ENCODE data around the gene SGCD.

Gene SGCD

DNA sequence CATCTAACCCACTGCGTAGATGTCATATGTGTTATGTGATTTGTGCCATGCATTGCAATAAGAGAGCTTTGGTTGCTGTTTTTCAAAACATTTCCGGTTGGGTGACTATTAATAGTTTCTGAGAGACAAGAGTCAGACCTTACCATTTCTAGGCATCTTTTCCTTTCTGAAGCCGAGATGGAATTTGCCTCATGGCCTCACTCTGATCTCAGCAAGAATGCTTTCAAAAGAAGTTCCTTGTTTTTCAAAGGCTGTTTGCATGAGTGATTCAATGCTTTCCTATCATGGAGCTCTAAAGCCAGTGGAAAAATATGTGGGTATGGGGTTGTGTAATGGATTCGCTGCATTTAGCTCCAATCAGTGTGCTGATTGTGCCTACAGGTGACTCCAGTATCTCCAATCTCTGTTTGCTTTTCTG lies 320.1 kb downstream of the SGCD start:
- POLR2A ChIA-PET = no interaction called here
- CTCF ChIA-PET = interaction anchor here (0.5 to 0.6 kb wide), 2 partner anchors 329 to 1156 kb away, joined by 4 to 6 read pairs; no protein-coding TSS in a partner anchor
- TF ChIP-seq EGR2 (tag by site-specific recombination; IDR thresholded peaks at IDR 0.05; ENCODE audit: low read depth) = no peak
- no peak for TF ChIP-seq MEIS1 (CRISPR knock-in tag; IDR thresholded peaks at IDR 0.05; ENCODE audit: borderline replicate concordance)
- no peak for TF ChIP-seq ZIC2 (tag by site-specific recombination; IDR thresholded peaks at IDR 0.05)
- no peak for TF ChIP-seq OSR2 (tag by site-specific recombination; IDR thresholded peaks at IDR 0.05)

DNA sequence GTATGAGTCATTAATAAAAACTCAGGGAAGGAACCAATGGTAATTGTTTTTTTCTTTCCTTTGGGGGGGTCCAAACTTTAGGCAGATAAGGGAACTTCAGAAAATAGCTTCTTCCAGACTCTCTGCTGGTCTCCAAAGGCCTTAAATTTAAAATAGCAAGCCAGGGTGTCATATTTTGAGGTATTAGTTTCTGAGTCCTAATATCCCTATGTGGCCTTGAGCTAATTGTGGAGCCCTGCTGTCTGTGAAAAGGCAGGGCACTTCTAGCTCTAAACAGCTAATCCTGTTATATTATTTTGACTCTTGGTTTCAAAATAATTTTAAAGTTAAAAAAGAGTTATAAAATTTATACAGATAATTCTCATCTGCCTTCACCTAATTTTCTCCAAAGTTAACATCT lies 327.5 kb downstream of the SGCD start:
- POLR2A ChIA-PET = no interaction called here
- TF ChIP-seq REPIN1 (tag by site-specific recombination; IDR thresholded peaks at IDR 0.05; ENCODE audit: low read depth) = no peak
- TF ChIP-seq ZNF138 (tag by site-specific recombination; IDR thresholded peaks at IDR 0.05; ENCODE audit: borderline replicate concordance) = no peak
- TF ChIP-seq, protein P1, sequence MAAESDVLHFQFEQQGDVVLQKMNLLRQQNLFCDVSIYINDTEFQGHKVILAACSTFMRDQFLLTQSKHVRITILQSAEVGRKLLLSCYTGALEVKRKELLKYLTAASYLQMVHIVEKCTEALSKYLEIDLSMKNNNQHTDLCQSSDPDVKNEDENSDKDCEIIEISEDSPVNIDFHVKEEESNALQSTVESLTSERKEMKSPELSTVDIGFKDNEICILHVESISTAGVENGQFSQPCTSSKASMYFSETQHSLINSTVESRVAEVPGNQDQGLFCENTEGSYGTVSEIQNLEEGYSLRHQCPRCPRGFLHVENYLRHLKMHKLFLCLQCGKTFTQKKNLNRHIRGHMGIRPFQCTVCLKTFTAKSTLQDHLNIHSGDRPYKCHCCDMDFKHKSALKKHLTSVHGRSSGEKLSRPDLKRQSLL (tag by site-specific recombination; IDR thresholded peaks at IDR 0.05) = no peak
- TF ChIP-seq, protein P2, sequence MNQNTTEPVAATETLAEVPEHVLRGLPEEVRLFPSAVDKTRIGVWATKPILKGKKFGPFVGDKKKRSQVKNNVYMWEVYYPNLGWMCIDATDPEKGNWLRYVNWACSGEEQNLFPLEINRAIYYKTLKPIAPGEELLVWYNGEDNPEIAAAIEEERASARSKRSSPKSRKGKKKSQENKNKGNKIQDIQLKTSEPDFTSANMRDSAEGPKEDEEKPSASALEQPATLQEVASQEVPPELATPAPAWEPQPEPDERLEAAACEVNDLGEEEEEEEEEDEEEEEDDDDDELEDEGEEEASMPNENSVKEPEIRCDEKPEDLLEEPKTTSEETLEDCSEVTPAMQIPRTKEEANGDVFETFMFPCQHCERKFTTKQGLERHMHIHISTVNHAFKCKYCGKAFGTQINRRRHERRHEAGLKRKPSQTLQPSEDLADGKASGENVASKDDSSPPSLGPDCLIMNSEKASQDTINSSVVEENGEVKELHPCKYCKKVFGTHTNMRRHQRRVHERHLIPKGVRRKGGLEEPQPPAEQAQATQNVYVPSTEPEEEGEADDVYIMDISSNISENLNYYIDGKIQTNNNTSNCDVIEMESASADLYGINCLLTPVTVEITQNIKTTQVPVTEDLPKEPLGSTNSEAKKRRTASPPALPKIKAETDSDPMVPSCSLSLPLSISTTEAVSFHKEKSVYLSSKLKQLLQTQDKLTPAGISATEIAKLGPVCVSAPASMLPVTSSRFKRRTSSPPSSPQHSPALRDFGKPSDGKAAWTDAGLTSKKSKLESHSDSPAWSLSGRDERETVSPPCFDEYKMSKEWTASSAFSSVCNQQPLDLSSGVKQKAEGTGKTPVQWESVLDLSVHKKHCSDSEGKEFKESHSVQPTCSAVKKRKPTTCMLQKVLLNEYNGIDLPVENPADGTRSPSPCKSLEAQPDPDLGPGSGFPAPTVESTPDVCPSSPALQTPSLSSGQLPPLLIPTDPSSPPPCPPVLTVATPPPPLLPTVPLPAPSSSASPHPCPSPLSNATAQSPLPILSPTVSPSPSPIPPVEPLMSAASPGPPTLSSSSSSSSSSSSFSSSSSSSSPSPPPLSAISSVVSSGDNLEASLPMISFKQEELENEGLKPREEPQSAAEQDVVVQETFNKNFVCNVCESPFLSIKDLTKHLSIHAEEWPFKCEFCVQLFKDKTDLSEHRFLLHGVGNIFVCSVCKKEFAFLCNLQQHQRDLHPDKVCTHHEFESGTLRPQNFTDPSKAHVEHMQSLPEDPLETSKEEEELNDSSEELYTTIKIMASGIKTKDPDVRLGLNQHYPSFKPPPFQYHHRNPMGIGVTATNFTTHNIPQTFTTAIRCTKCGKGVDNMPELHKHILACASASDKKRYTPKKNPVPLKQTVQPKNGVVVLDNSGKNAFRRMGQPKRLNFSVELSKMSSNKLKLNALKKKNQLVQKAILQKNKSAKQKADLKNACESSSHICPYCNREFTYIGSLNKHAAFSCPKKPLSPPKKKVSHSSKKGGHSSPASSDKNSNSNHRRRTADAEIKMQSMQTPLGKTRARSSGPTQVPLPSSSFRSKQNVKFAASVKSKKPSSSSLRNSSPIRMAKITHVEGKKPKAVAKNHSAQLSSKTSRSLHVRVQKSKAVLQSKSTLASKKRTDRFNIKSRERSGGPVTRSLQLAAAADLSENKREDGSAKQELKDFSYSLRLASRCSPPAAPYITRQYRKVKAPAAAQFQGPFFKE (tag by site-specific recombination; IDR thresholded peaks at IDR 0.05; ENCODE audit: borderline replicate concordance) = no peak
- no peak for TF ChIP-seq ZBTB48 (tag by site-specific recombination; IDR thresholded peaks at IDR 0.05)
- TF ChIP-seq, protein P3, sequence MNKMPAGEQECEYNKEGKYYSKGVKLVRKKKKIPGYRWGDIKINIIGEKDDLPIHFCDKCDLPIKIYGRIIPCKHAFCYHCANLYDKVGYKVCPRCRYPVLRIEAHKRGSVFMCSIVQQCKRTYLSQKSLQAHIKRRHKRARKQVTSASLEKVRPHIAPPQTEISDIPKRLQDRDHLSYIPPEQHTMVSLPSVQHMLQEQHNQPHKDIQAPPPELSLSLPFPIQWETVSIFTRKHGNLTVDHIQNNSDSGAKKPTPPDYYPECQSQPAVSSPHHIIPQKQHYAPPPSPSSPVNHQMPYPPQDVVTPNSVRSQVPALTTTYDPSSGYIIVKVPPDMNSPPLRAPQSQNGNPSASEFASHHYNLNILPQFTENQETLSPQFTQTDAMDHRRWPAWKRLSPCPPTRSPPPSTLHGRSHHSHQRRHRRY (tag by site-specific recombination; IDR thresholded peaks at IDR 0.05) = no peak
- TF ChIP-seq ZNF155 (tag by site-specific recombination; IDR thresholded peaks at IDR 0.05) = no peak
- no peak for TF ChIP-seq SETDB1 (IDR thresholded peaks at IDR 0.05; ENCODE audit: insufficient read length, low read length)
- TF ChIP-seq ZNF266 (tag by site-specific recombination; IDR thresholded peaks at IDR 0.05; ENCODE audit: low read depth) = no peak
- no peak for TF ChIP-seq KLF10 (tag by site-specific recombination; IDR thresholded peaks at IDR 0.05)
- TF ChIP-seq YY1 (tag by site-specific recombination; IDR thresholded peaks at IDR 0.05) = no peak
- TF ChIP-seq, protein P4, sequence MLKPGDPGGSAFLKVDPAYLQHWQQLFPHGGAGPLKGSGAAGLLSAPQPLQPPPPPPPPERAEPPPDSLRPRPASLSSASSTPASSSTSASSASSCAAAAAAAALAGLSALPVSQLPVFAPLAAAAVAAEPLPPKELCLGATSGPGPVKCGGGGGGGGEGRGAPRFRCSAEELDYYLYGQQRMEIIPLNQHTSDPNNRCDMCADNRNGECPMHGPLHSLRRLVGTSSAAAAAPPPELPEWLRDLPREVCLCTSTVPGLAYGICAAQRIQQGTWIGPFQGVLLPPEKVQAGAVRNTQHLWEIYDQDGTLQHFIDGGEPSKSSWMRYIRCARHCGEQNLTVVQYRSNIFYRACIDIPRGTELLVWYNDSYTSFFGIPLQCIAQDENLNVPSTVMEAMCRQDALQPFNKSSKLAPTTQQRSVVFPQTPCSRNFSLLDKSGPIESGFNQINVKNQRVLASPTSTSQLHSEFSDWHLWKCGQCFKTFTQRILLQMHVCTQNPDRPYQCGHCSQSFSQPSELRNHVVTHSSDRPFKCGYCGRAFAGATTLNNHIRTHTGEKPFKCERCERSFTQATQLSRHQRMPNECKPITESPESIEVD (tag by site-specific recombination; IDR thresholded peaks at IDR 0.05) = no peak
- TF ChIP-seq YY2 (tag by site-specific recombination; IDR thresholded peaks at IDR 0.05) = no peak
- no peak for TF ChIP-seq ZNF157 (tag by site-specific recombination; IDR thresholded peaks at IDR 0.05)
- no peak for TF ChIP-seq WT1 (tag by site-specific recombination; IDR thresholded peaks at IDR 0.05)
- TF ChIP-seq ZNF354C (tag by site-specific recombination; IDR thresholded peaks at IDR 0.05; ENCODE audit: borderline replicate concordance, low read depth) = no peak
- no peak for TF ChIP-seq ZNF596 (tag by site-specific recombination; IDR thresholded peaks at IDR 0.05)
- no peaks in the 10 kb centered on the region for H3K9me3 ChIP-seq (ENCODE audit: control insufficient read depth, insufficient read depth, low read depth, low read length)
- CTCF ChIA-PET = no interaction called here
- no peaks in the 10 kb centered on the region for H3K36me3 ChIP-seq (ENCODE audit: control insufficient read depth in 2 of 2, insufficient read depth in 1 of 2, low read length in 2 of 2)
- no peaks in the 10 kb centered on the region for H3K4me1 ChIP-seq (ENCODE audit: control insufficient read depth, insufficient read depth, low read length)
- no peak overlapping the region for H3K4me3 ChIP-seq (ENCODE audit: low read depth, low read length)
- H3K27ac ChIP-seq (ENCODE audit: extremely low read depth, low read depth, low read length) = no peak overlapping the region

More for the DNA sequence above, 320.1 kb downstream of the SGCD start:
- no peak overlapping the region for H3K27ac ChIP-seq (ENCODE audit: extremely low read depth, low read depth, low read length)
- no peaks in the 10 kb centered on the region for H3K36me3 ChIP-seq (ENCODE audit: control insufficient read depth in 2 of 2, insufficient read depth in 1 of 2, low read length in 2 of 2)
- H3K4me1 ChIP-seq (ENCODE audit: control insufficient read depth, insufficient read depth, low read length) = no peaks in the 10 kb centered on the region
- no peaks in the 10 kb centered on the region for H3K9me3 ChIP-seq (ENCODE audit: control insufficient read depth, insufficient read depth, low read depth, low read length)
- H3K4me3 ChIP-seq (ENCODE audit: low read depth, low read length) = no peak overlapping the region

Measured in HEK293 (cell line).